H9 (cell line): ENCODE measurements around the gene HACE1. TPM values are rescaled to one million over a fixed set of nuclear protein-coding genes. Genes with fewer than 3 reads are reported as not detected.

Experiments used
- DNase-seq: peaks from one replicate; pipeline ENCODE4 v3.0.0-alpha.2; 2017
- H2AFZ ChIP-seq: one replicate; pipeline ENCODE4 v1.6.1; 2013; ENCODE audit warnings: mild to moderate bottlenecking, low read length, control low read depth, moderate library complexity
- H2AK5ac ChIP-seq: 2 replicates; pipeline ENCODE4 v1.6.1; 2013; ENCODE audit warnings: low read length, control low read depth, mixed read lengths; ENCODE audit not compliant: insufficient read length
- H2BK120ac ChIP-seq: one replicate; pipeline ENCODE4 v1.6.1; 2013; ENCODE audit warnings: low read depth, mild to moderate bottlenecking, low read length, control low read depth, inconsistent platforms; ENCODE audit not compliant: poor library complexity, severe bottlenecking
- H2BK12ac ChIP-seq: 2 replicates; pipeline ENCODE4 v1.6.1; 2013; ENCODE audit warnings: low read length, control low read depth, mixed read lengths, low read depth; ENCODE audit not compliant: insufficient read length
- H2BK15ac ChIP-seq: 2 replicates; pipeline ENCODE4 v1.6.1; 2013; ENCODE audit warnings: low read depth, low read length, control low read depth
- H2BK20ac ChIP-seq: one replicate; pipeline ENCODE4 v1.6.1; 2013; ENCODE audit warnings: low read depth, mild to moderate bottlenecking, low read length, control low read depth, inconsistent platforms; ENCODE audit not compliant: poor library complexity, severe bottlenecking
- H2BK5ac ChIP-seq: 2 replicates; pipeline ENCODE4 v1.6.1; 2013; ENCODE audit warnings: low read length, control low read depth, mixed read lengths; ENCODE audit not compliant: insufficient read length
- H3K14ac ChIP-seq: 2 replicates; pipeline ENCODE4 v1.6.1; 2013; ENCODE audit warnings: low read length, control low read depth; ENCODE audit not compliant: insufficient read depth
- H3K18ac ChIP-seq: 2 replicates; pipeline ENCODE4 v1.6.1; 2013; ENCODE audit warnings: low read depth, mild to moderate bottlenecking, mixed read lengths, low read length, control low read depth; ENCODE audit not compliant: insufficient read length
- H3K23ac ChIP-seq: 2 replicates; pipeline ENCODE4 v1.6.1; 2013; ENCODE audit warnings: low read length, control low read depth, mixed read lengths, low read depth; ENCODE audit not compliant: insufficient read length
- H3K23me2 ChIP-seq: 2 replicates; pipeline ENCODE4 v1.6.1; 2013; ENCODE audit warnings: low read depth, mild to moderate bottlenecking, mixed read lengths, low read length, control low read depth; ENCODE audit not compliant: insufficient read length, poor library complexity, severe bottlenecking
- H3K27ac ChIP-seq: 2 replicates; pipeline ENCODE4 v1.5.1; 2013; ENCODE audit warnings: low read length, control low read depth, mixed read lengths, low read depth; ENCODE audit not compliant: insufficient read length
- H3K27me3 ChIP-seq: 2 replicates; pipeline ENCODE4 v1.6.1; 2013; ENCODE audit warnings: low read length, control low read depth, inconsistent platforms; ENCODE audit not compliant: insufficient read depth
- H3K4ac ChIP-seq: 2 replicates; pipeline ENCODE4 v1.6.1; 2013; ENCODE audit warnings: low read depth, mild to moderate bottlenecking, control low read depth, inconsistent platforms, low read length, moderate library complexity
- H3K4me1 ChIP-seq: 2 replicates; pipeline ENCODE4 v1.6.1; 2013; ENCODE audit warnings: low read length, control low read depth, inconsistent platforms; ENCODE audit not compliant: insufficient read depth
- H3K4me2 ChIP-seq: 2 replicates; pipeline ENCODE4 v1.6.1; 2013; ENCODE audit warnings: low read length, control low read depth, mixed read lengths; ENCODE audit not compliant: insufficient read length, insufficient read depth
- H3K56ac ChIP-seq: 2 replicates; pipeline ENCODE4 v1.6.1; 2013; ENCODE audit warnings: low read depth, mild to moderate bottlenecking, mixed read lengths, low read length, control low read depth; ENCODE audit not compliant: insufficient read length
- H3K79me1 ChIP-seq: 2 replicates; pipeline ENCODE4 v1.6.1; 2013; ENCODE audit warnings: low read depth, mild to moderate bottlenecking, moderate library complexity, low read length, control low read depth, inconsistent platforms; ENCODE audit not compliant: insufficient read depth, poor library complexity, severe bottlenecking
- H3K79me2 ChIP-seq: 2 replicates; pipeline ENCODE4 v1.6.1; 2013; ENCODE audit warnings: low read length, control low read depth, inconsistent platforms; ENCODE audit not compliant: insufficient read depth
- H3K9ac ChIP-seq: 2 replicates; pipeline ENCODE4 v1.6.1; 2013; ENCODE audit warnings: low read length, control low read depth, mixed read lengths; ENCODE audit not compliant: insufficient read length; ENCODE audit errors: extremely low read depth
- H3K9me3 ChIP-seq: one replicate; pipeline ENCODE4 v1.6.1; 2013; ENCODE audit warnings: low read depth, low read length, inconsistent platforms; ENCODE audit not compliant: control insufficient read depth
- H3T11ph ChIP-seq: one replicate; pipeline ENCODE4 v1.6.1; 2013; ENCODE audit warnings: mild to moderate bottlenecking, low read length, control low read depth, inconsistent platforms
- H4K20me1 ChIP-seq: one replicate; pipeline ENCODE4 v1.6.1; 2013; ENCODE audit not compliant: control insufficient read depth, insufficient read length, insufficient read depth
- H4K5ac ChIP-seq: 2 replicates; pipeline ENCODE4 v1.6.1; 2013; ENCODE audit warnings: low read depth, mild to moderate bottlenecking, mixed read lengths, low read length, control low read depth; ENCODE audit not compliant: insufficient read length
- H4K8ac ChIP-seq: replicated peaks from 2 replicates; pipeline ENCODE4 v1.6.1; 2013; ENCODE audit warnings: low read length, control low read depth, mixed read lengths, low read depth; ENCODE audit not compliant: insufficient read length
- H4K91ac ChIP-seq: 2 replicates; pipeline ENCODE4 v1.6.1; 2013; ENCODE audit warnings: low read depth, mild to moderate bottlenecking, moderate library complexity, mixed read lengths, low read length, control low read depth; ENCODE audit not compliant: insufficient read length
- H3K27ac Mint-ChIP-seq, 3 experiments: 2 replicates in 2 of 3; 3 replicates in 1 of 3; pipeline ENCODE4 v1.8.0; 2020 to 2021; ENCODE audit warnings: mixed read lengths in 3 of 3, mild to moderate bottlenecking in 1 of 3, moderate library complexity in 1 of 3
- H3K27me3 Mint-ChIP-seq: 2 replicates; pipeline ENCODE4 v1.8.0; 2021; ENCODE audit warnings: low read depth, mild to moderate bottlenecking, moderate library complexity, mixed read lengths
- H3K36me3 Mint-ChIP-seq, 3 experiments: 2 replicates in 2 of 3; 3 replicates in 1 of 3; pipeline ENCODE4 v1.8.0; 2020 to 2021; ENCODE audit warnings: low read depth in 3 of 3, mixed read lengths in 3 of 3; ENCODE audit not compliant: insufficient read depth in 1 of 3
- H3K4me1 Mint-ChIP-seq, 2 experiments: 2 replicates each; pipeline ENCODE4 v1.8.0; 2020; ENCODE audit warnings: mixed read lengths in 2 of 2
- H3K4me3 Mint-ChIP-seq, 2 experiments: 2 replicates in 1 of 2; 3 replicates in 1 of 2; pipeline ENCODE4 v1.8.0; 2020 to 2021; ENCODE audit warnings: mild to moderate bottlenecking in 2 of 2, mixed read lengths in 2 of 2, moderate library complexity in 1 of 2
- H3K9me3 Mint-ChIP-seq, 2 experiments: 2 replicates in 1 of 2; 3 replicates in 1 of 2; pipeline ENCODE4 v1.8.0; 2020; ENCODE audit warnings: mild to moderate bottlenecking in 2 of 2, mixed read lengths in 2 of 2, moderate library complexity in 1 of 2
- CTCF ChIP-seq: fragments of 200-600 bp; sonication (generic); conservative IDR thresholded peaks from 3 replicates; pipeline ENCODE4 v1.8.0; 2021; ENCODE audit warnings: antibody characterized with exemption, mild to moderate bottlenecking
- WGBS: extraction: QIAGEN DNeasy Blood & Tissue Kit; methylation state at CpG from one replicate; pipeline ENCODE4 v1.1.7; 2013; ENCODE audit warnings: missing lambda C conversion rate, low lambda C conversion rate, mixed read lengths; ENCODE audit not compliant: insufficient read length; ENCODE audit errors: extremely low coverage; 5-methylcytosine and 5-hydroxymethylcytosine counted together
- total RNA-seq: library from RNA; stranded (reverse); gene quantifications from 2 replicates; pipeline ENCODE4 v1.2.1, GENCODE V29; 2021

HACE1 gene
- total RNA-seq, 1 experiment from 2014 or later: 18.0 TPM

- no CpG with 5 or more reads among the region's 3 CpGs for WGBS
- H3T11ph ChIP-seq: no peak overlapping the region
- H2BK15ac ChIP-seq: no peak overlapping the region
- Mint-ChIP-seq H3K36me3 (peaks cover 21 to 32% (median 23%) of the 10 kb centered on the region in 3 experiments; a peak in 6 of 7 replicates), H3K27ac (no peak overlapping the region), H3K4me1 (no peaks in the 10 kb centered on the region), H3K27me3 (no peaks in the 10 kb centered on the region; the same call in 1 of the 2 replicates), H3K4me3 (no peak overlapping the region), H3K9me3 (peaks cover 3 to 14% of the 10 kb centered on the region in 2 experiments; a peak in 4 of 5 replicates)
- H3K27me3 ChIP-seq: no peaks in the 10 kb centered on the region
- H3K14ac ChIP-seq: no peak overlapping the region
- no peak for TF ChIP-seq CTCF
- no peaks in the 10 kb centered on the region for H3K23me2 ChIP-seq
- no peak overlapping the region for H2AFZ ChIP-seq
- no peak overlapping the region for H2BK12ac ChIP-seq
- H4K91ac ChIP-seq: no peak overlapping the region
- no peak overlapping the region for H2BK20ac ChIP-seq
- H3K79me2 ChIP-seq: 0 out of 2 replicates have a peak, but pooled peaks cover 2% of the 10 kb centered on the region
- DNase-seq: no peak
- H3K9me3 ChIP-seq: no peaks in the 10 kb centered on the region
- no peaks in the 10 kb centered on the region for H3K4me1 ChIP-seq
- no peak overlapping the region for H4K5ac ChIP-seq
- H4K20me1 ChIP-seq: no peaks in the 10 kb centered on the region
- H3K9ac ChIP-seq: no peak overlapping the region
- no peak overlapping the region for H2BK120ac ChIP-seq
- H3K23ac ChIP-seq: no peak overlapping the region
- H3K4me2 ChIP-seq: no peak overlapping the region
- H2AK5ac ChIP-seq: no peak overlapping the region
- H3K4ac ChIP-seq: no peak overlapping the region
- H4K8ac ChIP-seq: no peak overlapping the region
- no peak overlapping the region for H3K18ac ChIP-seq
- no peaks in the 10 kb centered on the region for H3K79me1 ChIP-seq
- H3K56ac ChIP-seq: no peak overlapping the region
- H2BK5ac ChIP-seq: no peak overlapping the region
- H3K27ac ChIP-seq: no peak overlapping the region
Observed at GRCh38 chr6:104799134-104799657, 60.5 kb downstream of the HACE1 start.
